CD4-positive, alpha-beta memory T cell (primary cell): Measurements from ENCODE around the gene CXCL1. TPM values are rescaled to one million over a fixed set of nuclear protein-coding genes. Genes with fewer than 3 reads are reported as not detected.

Experiments
- CTCF ChIA-PET: fragments of 350-600 bp; sonication (Branson Sonifier 250); formaldehyde crosslinking; loops from one replicate; lab custom pipeline; 2021; ENCODE audit warnings: inconsistent platforms; ENCODE audit not compliant: partially characterized antibody; lab: Charles Lee
- POLR2A ChIA-PET: fragments of 350-600 bp; sonication (Branson Sonifier 250); formaldehyde crosslinking; loops from one replicate; lab custom pipeline; 2021; ENCODE audit not compliant: partially characterized antibody; lab: Charles Lee
- DNase-seq, 5 donors: peaks; one replicate each; pipeline versions ENCODE4 v3.0.0 to v3.0.0-alpha.2; 2020 to 2022; ENCODE audit warnings: mixed read lengths in 1 of 5
- H3K27ac ChIP-seq: one replicate; pipeline ENCODE4 v1.7.0; 2013; ENCODE audit warnings: low read depth, low read length
- H3K27me3 ChIP-seq: 2 replicates; pipeline ENCODE4 v1.7.0; 2013; ENCODE audit warnings: mild to moderate bottlenecking, low read length, moderate library complexity; ENCODE audit not compliant: insufficient read depth
- H3K36me3 ChIP-seq: 2 replicates; pipeline ENCODE4 v1.7.0; 2013; ENCODE audit warnings: mild to moderate bottlenecking, low read length, moderate library complexity; ENCODE audit not compliant: insufficient read depth
- H3K4me1 ChIP-seq: 2 replicates; pipeline ENCODE4 v1.7.0; 2013; ENCODE audit warnings: mild to moderate bottlenecking, low read length, moderate library complexity; ENCODE audit not compliant: insufficient read depth
- H3K4me3 ChIP-seq, 2 donors: one replicate each; pipeline ENCODE4 v1.7.0; 2013; ENCODE audit warnings: low read length in 2 of 2, mild to moderate bottlenecking in 1 of 2
- H3K9me3 ChIP-seq, 2 donors: one replicate each; pipeline ENCODE4 v1.7.0; 2013; ENCODE audit warnings: low read length in 2 of 2, control low read depth in 1 of 2; ENCODE audit not compliant: control insufficient read depth in 1 of 2
- H3K27ac Mint-ChIP-seq, 7 donors: one replicate each; pipeline ENCODE4 v1.8.0; 2020 to 2021; ENCODE audit warnings: mixed read lengths in 7 of 7, mild to moderate bottlenecking in 6 of 7, inconsistent platforms in 3 of 7, moderate library complexity in 3 of 7
- H3K27me3 Mint-ChIP-seq, 2 donors: one replicate each; pipeline ENCODE4 v1.8.0; 2020 to 2021; ENCODE audit warnings: mixed read lengths in 2 of 2
- H3K36me3 Mint-ChIP-seq, 2 donors: one replicate each; pipeline ENCODE4 v1.8.0; 2020 to 2021; ENCODE audit warnings: mixed read lengths in 2 of 2, inconsistent platforms in 1 of 2, mild to moderate bottlenecking in 1 of 2
- H3K4me1 Mint-ChIP-seq, 4 donors: one replicate each; pipeline ENCODE4 v1.8.0; 2020 to 2021; ENCODE audit warnings: mixed read lengths in 4 of 4, mild to moderate bottlenecking in 1 of 4
- H3K4me3 Mint-ChIP-seq, 8 donors: one replicate each; pipeline ENCODE4 v1.8.0; 2020 to 2021; ENCODE audit warnings: mixed read lengths in 8 of 8, mild to moderate bottlenecking in 7 of 8, moderate library complexity in 6 of 8, inconsistent platforms in 3 of 8
- H3K9me3 Mint-ChIP-seq, 8 donors: one replicate each; pipeline ENCODE4 v1.8.0; 2020 to 2021; ENCODE audit warnings: mixed read lengths in 8 of 8, mild to moderate bottlenecking in 5 of 8, inconsistent platforms in 3 of 8, moderate library complexity in 1 of 8
- intact Hi-C: fragments of 100-400 bp; cut with micrococcal nuclease; formaldehyde crosslinking; loops from one replicate; pipeline ENCODE4 v1.15.1; 2023
- polyA plus RNA-seq, 2 donors: library from polyadenylated mRNA; unstranded; fragments of 300-500 nt; fragmentation: Illumina TruSeq; gene quantifications; one replicate each; pipeline ENCODE4 v1.2.3, GENCODE V29; 2021
- total RNA-seq, 2 experiments: library from RNA; stranded (reverse); gene quantifications; one replicate each; pipeline ENCODE4 v1.2.3, GENCODE V29; 2021

The CXCL1 gene
- total and polyA plus RNA-seq, 4 experiments from 2014 or later = not detected

GRCh38 chr4:73853246-73853704 is 15.9 kb upstream of the CXCL1 start, which contains the start of gene PF4V1:
Gene PF4V1 (plus strand): TSS chr4:73853296. CDS start chr4:73853363, 67 bp downstream.
- H3K4me3 Mint-ChIP-seq = no peak within 1 kb of the TSS
- no peak for DNase-seq
- H3K27me3 Mint-ChIP-seq = peaks cover 0 to 3% of the 10 kb centered on the region in 2 donors
- no peaks in the 10 kb centered on the region for H3K4me1 ChIP-seq
- peaks cover 0 to 3% (median 0%) of the 10 kb centered on the region in 8 donors for H3K9me3 Mint-ChIP-seq
- H3K4me1 Mint-ChIP-seq = no peaks in the 10 kb centered on the region
- H3K36me3 Mint-ChIP-seq = no peaks in the 10 kb centered on the region
- CTCF ChIA-PET = no interaction called here
- intact Hi-C loops = no loop called here
- H3K9me3 ChIP-seq = no peaks in the 10 kb centered on the region
- POLR2A ChIA-PET = no interaction called here
- H3K36me3 ChIP-seq = no peaks in the 10 kb centered on the region
- H3K27ac Mint-ChIP-seq = peak within 1 kb of the TSS in 1 of 7 donors; percentile 42
- H3K4me3 ChIP-seq = no peak within 1 kb of the TSS
- no peaks in the 10 kb centered on the region for H3K27me3 ChIP-seq
- no peak within 1 kb of the TSS for H3K27ac ChIP-seq

- Histone ChIP-seq H3K36me3 (no peaks in the 10 kb centered on the region), H3K4me1 (no peaks in the 10 kb centered on the region), H3K27ac (no peak overlapping the region), H3K27me3 (no peaks in the 10 kb centered on the region), H3K4me3 (no peak overlapping the region), H3K9me3 (no peaks in the 10 kb centered on the region)
- POLR2A ChIA-PET = interaction anchor here (0.6 kb wide), 1 partner anchor 41 kb away, joined by 3 read pairs; no protein-coding TSS in a partner anchor
- Mint-ChIP-seq H3K36me3 (no peaks in the 10 kb centered on the region), H3K9me3 (peaks cover 0 to 3% (median 0%) of the 10 kb centered on the region in 8 donors), H3K4me3 (no peak overlapping the region), H3K4me1 (no peaks in the 10 kb centered on the region), H3K27me3 (peaks cover 0 to 3% of the 10 kb centered on the region in 2 donors), H3K27ac (peak overlapping the region in 1 of 7 donors; percentile 42)
- no peak for DNase-seq
- intact Hi-C loops = no loop called here
- CTCF ChIA-PET = no interaction called here
Measured at GRCh38 chr4:73853718-73854473, 15.3 kb upstream of the CXCL1 start.

DNA sequence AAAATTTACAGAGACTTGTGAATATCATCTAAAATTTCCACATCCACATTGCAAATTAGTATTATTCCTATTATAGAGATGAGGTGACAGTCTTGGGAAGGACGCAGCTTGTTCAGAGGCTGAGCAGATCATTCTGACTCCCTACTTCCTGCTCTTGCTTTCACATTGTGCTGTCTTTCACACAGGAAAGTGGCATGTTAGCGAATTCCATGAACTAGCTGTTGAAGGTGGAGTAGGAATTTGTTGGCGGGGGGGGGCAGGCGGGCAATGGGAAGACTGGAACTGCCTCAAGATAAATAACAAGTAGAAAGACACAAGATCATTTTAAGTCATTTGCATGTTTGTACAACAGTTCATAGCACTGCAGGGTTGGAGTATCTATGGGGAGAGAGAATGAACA is 13.8 kb upstream of the CXCL1 start:
- Mint-ChIP-seq H3K4me1 (no peaks in the 10 kb centered on the region), H3K36me3 (no peaks in the 10 kb centered on the region), H3K9me3 (peaks cover 0 to 3% (median 0%) of the 10 kb centered on the region in 8 donors), H3K4me3 (no peak overlapping the region), H3K27me3 (peaks cover 0 to 3% of the 10 kb centered on the region in 2 donors), H3K27ac (no peak overlapping the region)
- no peaks in the 10 kb centered on the region for H3K4me1 ChIP-seq
- no peak overlapping the region for H3K4me3 ChIP-seq
- POLR2A ChIA-PET = no interaction called here
- no peaks in the 10 kb centered on the region for H3K9me3 ChIP-seq
- CTCF ChIA-PET = no interaction called here
- H3K27ac ChIP-seq = no peak overlapping the region
- DNase-seq = no peak
- intact Hi-C loops = no loop called here
- no peaks in the 10 kb centered on the region for H3K27me3 ChIP-seq
- H3K36me3 ChIP-seq = no peaks in the 10 kb centered on the region

DNA sequence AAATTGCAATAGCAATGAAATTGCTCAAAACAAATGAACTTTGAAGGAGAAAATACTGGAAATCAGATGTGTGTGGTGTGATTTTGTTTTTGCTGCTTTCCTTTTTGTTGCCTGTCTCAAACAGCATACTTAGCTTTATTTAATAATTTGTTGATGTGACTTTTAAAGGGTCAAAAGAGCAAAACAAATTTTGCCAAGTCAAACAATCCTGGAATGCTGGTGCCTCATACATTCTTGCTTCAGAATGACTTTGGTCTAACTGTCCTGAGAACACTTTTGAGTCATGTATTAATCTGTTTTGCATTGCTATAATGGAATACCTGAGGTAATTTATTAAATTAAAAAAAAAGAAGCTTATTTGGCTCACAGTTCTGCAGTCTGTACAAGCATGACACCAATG is 12.7 kb upstream of the CXCL1 start:
- Mint-ChIP-seq H3K4me3 (no peak overlapping the region), H3K9me3 (peaks cover 0 to 3% (median 0%) of the 10 kb centered on the region in 8 donors)

DNA sequence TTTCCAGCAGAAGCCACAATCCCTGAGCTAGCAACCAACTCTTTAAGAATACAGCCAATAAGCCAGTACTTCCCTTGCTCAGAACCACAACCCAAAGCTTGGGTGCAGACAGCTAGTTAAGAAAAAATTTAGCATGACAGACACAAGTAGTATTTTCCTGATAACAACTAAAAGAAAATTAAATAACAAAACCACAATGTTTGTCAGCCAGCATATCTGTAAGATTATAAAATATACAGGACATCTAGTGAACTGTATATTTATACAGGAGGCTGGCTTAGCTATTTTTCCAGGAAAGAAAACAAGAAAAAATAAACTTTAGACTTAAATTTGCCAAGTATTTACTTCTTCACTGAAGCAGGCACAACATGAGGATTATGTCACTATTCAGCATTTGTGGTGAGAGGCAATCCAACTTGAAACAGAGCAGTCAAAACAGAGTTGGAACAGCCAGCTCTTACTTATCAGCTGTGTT is 9.5 kb upstream of the CXCL1 start:
- ChIA-PET CTCF (interaction anchor here (0.9 kb wide), 1 partner anchor 14 kb away, joined by 3 read pairs; no protein-coding TSS in a partner anchor), POLR2A (no interaction called here)
- Mint-ChIP-seq H3K36me3 (no peaks in the 10 kb centered on the region), H3K27ac (no peak overlapping the region), H3K4me3 (no peak overlapping the region), H3K4me1 (no peaks in the 10 kb centered on the region), H3K27me3 (no peaks in the 10 kb centered on the region), H3K9me3 (peaks cover 0 to 4% (median 0%) of the 10 kb centered on the region in 8 donors)
- intact Hi-C loops = no loop called here
- H3K27ac ChIP-seq = no peak overlapping the region
- H3K36me3 ChIP-seq = no peaks in the 10 kb centered on the region
- no peaks in the 10 kb centered on the region for H3K9me3 ChIP-seq
- H3K27me3 ChIP-seq = no peaks in the 10 kb centered on the region
- H3K4me3 ChIP-seq = no peak overlapping the region
- no peak for DNase-seq
- H3K4me1 ChIP-seq = no peaks in the 10 kb centered on the region

More for the DNA sequence above, 12.7 kb upstream of the CXCL1 start:
- H3K4me1 Mint-ChIP-seq = no peaks in the 10 kb centered on the region
- Histone ChIP-seq H3K9me3 (no peaks in the 10 kb centered on the region), H3K36me3 (no peaks in the 10 kb centered on the region), H3K4me1 (no peaks in the 10 kb centered on the region), H3K4me3 (no peak overlapping the region), H3K27me3 (no peaks in the 10 kb centered on the region), H3K27ac (no peak overlapping the region)
- H3K27ac Mint-ChIP-seq = no peak overlapping the region
- peaks cover 0 to 3% of the 10 kb centered on the region in 2 donors for H3K27me3 Mint-ChIP-seq
- intact Hi-C loops = no loop called here
- no peaks in the 10 kb centered on the region for H3K36me3 Mint-ChIP-seq
- ChIA-PET CTCF (no interaction called here), POLR2A (no interaction called here)
- no peak for DNase-seq

GRCh38 chr4:73860181-73860580 is 9.0 kb upstream of the CXCL1 start:
- DNase-seq = no peak
- Histone ChIP-seq H3K27me3 (no peaks in the 10 kb centered on the region), H3K4me3 (no peak overlapping the region), H3K36me3 (no peaks in the 10 kb centered on the region), H3K4me1 (no peaks in the 10 kb centered on the region), H3K9me3 (no peaks in the 10 kb centered on the region), H3K27ac (no peak overlapping the region)
- H3K27me3 Mint-ChIP-seq = no peaks in the 10 kb centered on the region
- H3K4me3 Mint-ChIP-seq = no peak overlapping the region
- H3K9me3 Mint-ChIP-seq = peaks cover 0 to 4% (median 0%) of the 10 kb centered on the region in 8 donors
- intact Hi-C loops = no loop called here
- ChIA-PET POLR2A (no interaction called here), CTCF (interaction anchor here (1.0 kb wide), 1 partner anchor 10 kb away, joined by 3 read pairs; no protein-coding TSS in a partner anchor)
- no peaks in the 10 kb centered on the region for H3K36me3 Mint-ChIP-seq
- no peaks in the 10 kb centered on the region for H3K4me1 Mint-ChIP-seq
- no peak overlapping the region for H3K27ac Mint-ChIP-seq

- Mint-ChIP-seq H3K36me3 (no peaks in the 10 kb centered on the region), H3K4me3 (no peak overlapping the region), H3K27ac (no peak overlapping the region), H3K4me1 (no peaks in the 10 kb centered on the region), H3K27me3 (no peaks in the 10 kb centered on the region), H3K9me3 (peaks cover 0 to 4% (median 0%) of the 10 kb centered on the region in 8 donors)
- intact Hi-C loops = no loop called here
- ChIA-PET CTCF (interaction anchor here (1.0 kb wide), 1 partner anchor 10 kb away, joined by 3 read pairs; no protein-coding TSS in a partner anchor), POLR2A (no interaction called here)
- Histone ChIP-seq H3K4me1 (no peaks in the 10 kb centered on the region), H3K4me3 (no peak overlapping the region), H3K9me3 (no peaks in the 10 kb centered on the region), H3K27ac (no peak overlapping the region), H3K27me3 (no peaks in the 10 kb centered on the region), H3K36me3 (no peaks in the 10 kb centered on the region)
- DNase-seq = no peak
Measured at GRCh38 chr4:73860917-73861316, 8.3 kb upstream of the CXCL1 start.
